ENCODE data around the gene GALNT14.

The GALNT14 gene

DNA sequence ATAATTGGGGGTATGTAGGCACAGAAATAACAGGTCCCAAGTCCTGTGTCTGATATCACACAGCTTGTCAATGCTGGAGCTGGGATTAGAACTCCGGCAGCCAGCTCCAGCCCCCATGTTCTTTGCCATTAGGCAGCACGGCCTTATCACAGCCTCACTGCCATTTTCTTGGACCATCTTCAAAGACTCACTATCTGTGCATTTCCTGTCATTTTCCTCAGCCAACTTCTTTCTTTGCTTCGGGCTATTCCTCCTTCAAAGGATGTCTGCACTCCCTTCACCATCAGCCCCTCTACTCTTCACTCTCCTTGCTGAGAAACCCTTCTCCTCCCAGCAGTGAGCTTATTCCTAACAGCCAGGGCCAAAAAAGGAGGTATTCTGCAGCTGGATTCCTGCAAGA is 139.6 kb downstream of the GALNT14 start:
- Histone ChIP-seq H3K9me3 (ENCODE audit: severe bottlenecking) (no peaks in the 10 kb centered on the region), H3K27ac (ENCODE audit: poor library complexity, severe bottlenecking) (no peak overlapping the region), H3K27me3 (ENCODE audit: insufficient read depth, poor library complexity, severe bottlenecking) (no peaks in the 10 kb centered on the region), H3K4me1 (ENCODE audit: insufficient read depth, poor library complexity, severe bottlenecking) (no peaks in the 10 kb centered on the region), H3K36me3 (ENCODE audit: low read depth) (no peaks in the 10 kb centered on the region), H3K4me3 (ENCODE audit: severe bottlenecking) (no peak overlapping the region)
- DNase-seq (ENCODE audit: low spot score) (no peak), ATAC-seq (ENCODE audit: low read depth) (no peak)
- TF ChIP-seq CTCF (IDR thresholded peaks at IDR 0.05; ENCODE audit: poor library complexity, severe bottlenecking): no peak

- DNase-seq (ENCODE audit: low spot score): no peak
- no peak for TF ChIP-seq CTCF (IDR thresholded peaks at IDR 0.05; ENCODE audit: poor library complexity, severe bottlenecking)
- Histone ChIP-seq H3K4me3 (ENCODE audit: severe bottlenecking) (no peak overlapping the region), H3K9me3 (ENCODE audit: severe bottlenecking) (no peaks in the 10 kb centered on the region), H3K27me3 (ENCODE audit: insufficient read depth, poor library complexity, severe bottlenecking) (no peaks in the 10 kb centered on the region), H3K4me1 (ENCODE audit: insufficient read depth, poor library complexity, severe bottlenecking) (no peaks in the 10 kb centered on the region), H3K27ac (ENCODE audit: poor library complexity, severe bottlenecking) (no peak overlapping the region), H3K36me3 (ENCODE audit: low read depth) (no peaks in the 10 kb centered on the region)
- no peak for ATAC-seq (ENCODE audit: low read depth)
Measured at GRCh38 chr2:30997979-30998378, 140.3 kb downstream of the GALNT14 start.

GRCh38 chr2:30994227-30995056 is 143.8 kb downstream of the GALNT14 start:
- no peak for TF ChIP-seq CTCF (IDR thresholded peaks at IDR 0.05; ENCODE audit: poor library complexity, severe bottlenecking)
- no peaks in the 10 kb centered on the region for H3K9me3 ChIP-seq (ENCODE audit: severe bottlenecking)
- no peaks in the 10 kb centered on the region for H3K36me3 ChIP-seq (ENCODE audit: low read depth)
- ATAC-seq (ENCODE audit: low read depth) (no peak), DNase-seq (ENCODE audit: low spot score) (no peak)
- H3K27ac ChIP-seq (ENCODE audit: poor library complexity, severe bottlenecking): no peak overlapping the region
- H3K27me3 ChIP-seq (ENCODE audit: insufficient read depth, poor library complexity, severe bottlenecking): no peaks in the 10 kb centered on the region
- H3K4me1 ChIP-seq (ENCODE audit: insufficient read depth, poor library complexity, severe bottlenecking): no peaks in the 10 kb centered on the region
- H3K4me3 ChIP-seq (ENCODE audit: severe bottlenecking): no peak overlapping the region

DNA sequence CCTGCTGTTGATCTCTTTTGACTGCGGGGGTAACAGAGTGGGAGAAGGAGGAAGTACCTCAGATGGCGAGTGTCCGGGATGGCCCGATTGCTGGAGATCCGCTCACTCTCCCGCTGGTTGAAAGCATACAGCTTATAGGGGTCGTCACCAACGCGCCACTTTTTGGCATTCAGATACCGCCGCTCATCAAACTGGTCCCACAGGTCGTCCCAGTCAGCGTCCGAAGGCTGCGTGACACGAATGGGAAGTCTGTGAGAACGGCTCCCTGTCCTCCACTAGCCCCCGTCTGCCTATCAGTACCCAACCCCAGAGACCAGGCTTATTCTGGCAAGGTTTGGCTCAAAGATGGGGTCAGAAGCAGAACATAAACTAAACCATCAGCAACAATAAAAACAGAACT is 145.5 kb downstream of the GALNT14 start:
- no peaks in the 10 kb centered on the region for H3K9me3 ChIP-seq (ENCODE audit: severe bottlenecking)
- no peaks in the 10 kb centered on the region for H3K4me1 ChIP-seq (ENCODE audit: insufficient read depth, poor library complexity, severe bottlenecking)
- H3K4me3 ChIP-seq (ENCODE audit: severe bottlenecking): no peak overlapping the region
- H3K27ac ChIP-seq (ENCODE audit: poor library complexity, severe bottlenecking): no peak overlapping the region
- no peaks in the 10 kb centered on the region for H3K27me3 ChIP-seq (ENCODE audit: insufficient read depth, poor library complexity, severe bottlenecking)
- ATAC-seq (ENCODE audit: low read depth) (no peak), DNase-seq (ENCODE audit: low spot score) (no peak)
- no peak for TF ChIP-seq CTCF (IDR thresholded peaks at IDR 0.05; ENCODE audit: poor library complexity, severe bottlenecking)
- H3K36me3 ChIP-seq (ENCODE audit: low read depth): no peaks in the 10 kb centered on the region

DNA sequence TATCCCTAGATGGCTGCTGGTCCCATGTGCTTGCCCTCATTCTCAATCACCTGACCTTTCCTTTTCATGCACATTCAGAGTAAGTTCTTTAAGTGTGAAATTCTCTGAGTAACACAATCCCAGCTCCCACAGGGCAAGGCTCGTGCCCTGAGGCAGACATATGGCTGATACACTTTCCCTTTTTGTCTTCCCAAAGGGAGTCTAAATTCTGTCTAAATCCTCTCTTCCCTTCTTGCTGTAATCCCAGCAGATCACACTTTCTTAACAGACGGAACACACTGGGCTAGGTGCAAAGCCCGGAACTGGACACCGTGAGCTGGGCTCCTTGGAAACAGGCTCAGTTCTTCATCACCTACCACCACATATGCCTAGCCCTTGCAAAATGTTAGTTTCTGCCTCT is 147.6 kb downstream of the GALNT14 start:
- Histone ChIP-seq H3K9me3 (ENCODE audit: severe bottlenecking) (no peaks in the 10 kb centered on the region), H3K4me3 (ENCODE audit: severe bottlenecking) (no peak overlapping the region), H3K27ac (ENCODE audit: poor library complexity, severe bottlenecking) (no peak overlapping the region), H3K36me3 (ENCODE audit: low read depth) (no peaks in the 10 kb centered on the region), H3K4me1 (ENCODE audit: insufficient read depth, poor library complexity, severe bottlenecking) (no peaks in the 10 kb centered on the region), H3K27me3 (ENCODE audit: insufficient read depth, poor library complexity, severe bottlenecking) (no peaks in the 10 kb centered on the region)
- ATAC-seq (ENCODE audit: low read depth) (no peak), DNase-seq (ENCODE audit: low spot score) (no peak)
- no peak for TF ChIP-seq CTCF (IDR thresholded peaks at IDR 0.05; ENCODE audit: poor library complexity, severe bottlenecking)

Measured in RWPE2 (cell line).